Measurements from ENCODE around the gene CACNA1A.
A peak's percentile ranks its signal among the peaks of the same experiment; 100 is the strongest.

The CACNA1A gene

DNA sequence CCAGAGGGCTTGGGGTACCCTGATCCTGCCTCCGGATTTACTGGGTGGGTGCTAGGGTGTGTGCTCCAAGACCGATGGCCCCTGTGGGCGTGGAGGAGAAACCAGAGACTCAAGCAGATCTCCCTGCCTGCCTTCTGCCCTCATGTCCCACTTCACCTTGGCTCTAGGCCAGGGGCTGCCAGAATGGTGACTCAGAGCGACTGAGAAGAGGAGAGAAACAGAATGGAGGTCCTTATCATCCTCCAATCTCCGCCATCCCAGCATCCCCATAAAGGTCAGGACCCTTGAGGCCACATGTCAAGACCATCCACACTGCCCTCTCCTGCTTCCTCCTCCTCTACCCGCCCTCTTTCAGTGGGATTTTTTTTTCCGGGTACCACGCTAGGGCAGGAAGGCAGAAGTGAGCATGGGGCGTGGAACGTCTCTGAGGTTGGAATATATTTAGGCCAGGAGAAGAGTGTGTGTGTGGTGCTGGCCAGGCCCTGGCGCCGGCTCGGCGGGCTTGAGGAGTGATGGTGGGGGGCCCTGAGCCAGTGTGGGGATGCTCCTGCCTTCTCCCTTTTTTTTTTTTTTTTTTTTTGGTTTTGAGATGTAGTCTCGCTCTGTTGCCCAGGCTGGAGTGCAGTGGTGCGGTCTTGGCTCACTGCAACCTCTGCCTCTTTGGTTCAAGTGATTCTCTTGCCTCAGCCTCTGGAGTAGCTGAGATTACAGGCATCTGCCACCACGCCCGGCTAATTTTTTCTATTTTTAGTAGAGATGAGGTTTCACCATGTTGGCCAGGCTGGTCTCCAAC is 333.7 kb downstream of the CACNA1A start:
- TF ChIP-seq ZNF629 (tag by site-specific recombination; IDR thresholded peaks at IDR 0.05) (0 out of 2 replicates have a peak, but pooled peaks have one; percentile 41), ZNF660 (tag by site-specific recombination; IDR thresholded peaks at IDR 0.05) (no peak), ZFHX2 (tag by site-specific recombination; conservative IDR thresholded peaks at IDR 0.05) (peak; percentile 91), ZNF121 (tag by site-specific recombination; IDR thresholded peaks at IDR 0.05) (no peak), ZEB2 (tag by site-specific recombination; IDR thresholded peaks at IDR 0.05) (peak; percentile 43; the same call in 1 of the 2 replicates), KLF1 (tag by site-specific recombination; IDR thresholded peaks at IDR 0.05) (peak; percentile 58), KLF9 (tag by site-specific recombination; IDR thresholded peaks at IDR 0.05; ENCODE audit: low read depth) (peak; percentile 40), ZNF184 (tag by site-specific recombination; IDR thresholded peaks at IDR 0.05) (0 out of 2 replicates have a peak, but pooled peaks have one; percentile 40), ZNF394 (tag by site-specific recombination; IDR thresholded peaks at IDR 0.05; ENCODE audit: borderline replicate concordance) (peak; percentile 53; the same call in 1 of the 2 replicates), ZNF664 (tag by site-specific recombination; IDR thresholded peaks at IDR 0.05) (no peak), EGR2 (tag by site-specific recombination; IDR thresholded peaks at IDR 0.05; ENCODE audit: low read depth) (peak; percentile 87), ZNF391 (tag by site-specific recombination; IDR thresholded peaks at IDR 0.05; ENCODE audit: borderline replicate concordance, low read depth) (no peak), ZBTB17 (tag by site-specific recombination; IDR thresholded peaks at IDR 0.05) (peak; percentile 62), SP7 (tag by site-specific recombination; IDR thresholded peaks at IDR 0.05) (peak; percentile 61), ZNF335 (tag by site-specific recombination; conservative IDR thresholded peaks at IDR 0.05) (peak; percentile 31; the same call in 1 of the 2 replicates), SP3 (tag by site-specific recombination; IDR thresholded peaks at IDR 0.05) (peak; percentile 38; the same call in 1 of the 2 replicates), GFI1B (tag by site-specific recombination; IDR thresholded peaks at IDR 0.05) (no peak), ZNF366 (tag by site-specific recombination; conservative IDR thresholded peaks at IDR 0.05) (peak; percentile 66)
- TF ChIP-seq, protein P1, sequence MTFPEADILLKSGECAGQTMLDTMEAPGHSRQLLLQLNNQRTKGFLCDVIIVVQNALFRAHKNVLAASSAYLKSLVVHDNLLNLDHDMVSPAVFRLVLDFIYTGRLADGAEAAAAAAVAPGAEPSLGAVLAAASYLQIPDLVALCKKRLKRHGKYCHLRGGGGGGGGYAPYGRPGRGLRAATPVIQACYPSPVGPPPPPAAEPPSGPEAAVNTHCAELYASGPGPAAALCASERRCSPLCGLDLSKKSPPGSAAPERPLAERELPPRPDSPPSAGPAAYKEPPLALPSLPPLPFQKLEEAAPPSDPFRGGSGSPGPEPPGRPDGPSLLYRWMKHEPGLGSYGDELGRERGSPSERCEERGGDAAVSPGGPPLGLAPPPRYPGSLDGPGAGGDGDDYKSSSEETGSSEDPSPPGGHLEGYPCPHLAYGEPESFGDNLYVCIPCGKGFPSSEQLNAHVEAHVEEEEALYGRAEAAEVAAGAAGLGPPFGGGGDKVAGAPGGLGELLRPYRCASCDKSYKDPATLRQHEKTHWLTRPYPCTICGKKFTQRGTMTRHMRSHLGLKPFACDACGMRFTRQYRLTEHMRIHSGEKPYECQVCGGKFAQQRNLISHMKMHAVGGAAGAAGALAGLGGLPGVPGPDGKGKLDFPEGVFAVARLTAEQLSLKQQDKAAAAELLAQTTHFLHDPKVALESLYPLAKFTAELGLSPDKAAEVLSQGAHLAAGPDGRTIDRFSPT (tag by site-specific recombination; IDR thresholded peaks at IDR 0.05) = no peak
- TF ChIP-seq, protein P2, sequence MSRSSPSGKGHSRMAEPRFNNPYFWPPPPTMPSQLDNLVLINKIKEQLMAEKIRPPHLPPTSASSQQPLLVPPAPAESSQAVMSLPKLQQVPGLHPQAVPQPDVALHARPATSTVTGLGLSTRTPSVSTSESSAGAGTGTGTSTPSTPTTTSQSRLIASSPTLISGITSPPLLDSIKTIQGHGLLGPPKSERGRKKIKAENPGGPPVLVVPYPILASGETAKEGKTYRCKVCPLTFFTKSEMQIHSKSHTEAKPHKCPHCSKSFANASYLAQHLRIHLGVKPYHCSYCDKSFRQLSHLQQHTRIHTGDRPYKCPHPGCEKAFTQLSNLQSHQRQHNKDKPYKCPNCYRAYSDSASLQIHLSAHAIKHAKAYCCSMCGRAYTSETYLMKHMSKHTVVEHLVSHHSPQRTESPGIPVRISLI (tag by site-specific recombination; IDR thresholded peaks at IDR 0.05) = peak; percentile 42; the same call in 1 of the 2 replicates
- TF ChIP-seq, protein P3, sequence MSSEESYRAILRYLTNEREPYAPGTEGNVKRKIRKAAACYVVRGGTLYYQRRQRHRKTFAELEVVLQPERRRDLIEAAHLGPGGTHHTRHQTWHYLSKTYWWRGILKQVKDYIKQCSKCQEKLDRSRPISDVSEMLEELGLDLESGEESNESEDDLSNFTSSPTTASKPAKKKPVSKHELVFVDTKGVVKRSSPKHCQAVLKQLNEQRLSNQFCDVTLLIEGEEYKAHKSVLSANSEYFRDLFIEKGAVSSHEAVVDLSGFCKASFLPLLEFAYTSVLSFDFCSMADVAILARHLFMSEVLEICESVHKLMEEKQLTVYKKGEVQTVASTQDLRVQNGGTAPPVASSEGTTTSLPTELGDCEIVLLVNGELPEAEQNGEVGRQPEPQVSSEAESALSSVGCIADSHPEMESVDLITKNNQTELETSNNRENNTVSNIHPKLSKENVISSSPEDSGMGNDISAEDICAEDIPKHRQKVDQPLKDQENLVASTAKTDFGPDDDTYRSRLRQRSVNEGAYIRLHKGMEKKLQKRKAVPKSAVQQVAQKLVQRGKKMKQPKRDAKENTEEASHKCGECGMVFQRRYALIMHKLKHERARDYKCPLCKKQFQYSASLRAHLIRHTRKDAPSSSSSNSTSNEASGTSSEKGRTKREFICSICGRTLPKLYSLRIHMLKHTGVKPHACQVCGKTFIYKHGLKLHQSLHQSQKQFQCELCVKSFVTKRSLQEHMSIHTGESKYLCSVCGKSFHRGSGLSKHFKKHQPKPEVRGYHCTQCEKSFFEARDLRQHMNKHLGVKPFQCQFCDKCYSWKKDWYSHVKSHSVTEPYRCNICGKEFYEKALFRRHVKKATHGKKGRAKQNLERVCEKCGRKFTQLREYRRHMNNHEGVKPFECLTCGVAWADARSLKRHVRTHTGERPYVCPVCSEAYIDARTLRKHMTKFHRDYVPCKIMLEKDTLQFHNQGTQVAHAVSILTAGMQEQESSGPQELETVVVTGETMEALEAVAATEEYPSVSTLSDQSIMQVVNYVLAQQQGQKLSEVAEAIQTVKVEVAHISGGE (tag by site-specific recombination; conservative IDR thresholded peaks at IDR 0.05; ENCODE audit: low read depth) = no peak
- TF ChIP-seq, protein P4, sequence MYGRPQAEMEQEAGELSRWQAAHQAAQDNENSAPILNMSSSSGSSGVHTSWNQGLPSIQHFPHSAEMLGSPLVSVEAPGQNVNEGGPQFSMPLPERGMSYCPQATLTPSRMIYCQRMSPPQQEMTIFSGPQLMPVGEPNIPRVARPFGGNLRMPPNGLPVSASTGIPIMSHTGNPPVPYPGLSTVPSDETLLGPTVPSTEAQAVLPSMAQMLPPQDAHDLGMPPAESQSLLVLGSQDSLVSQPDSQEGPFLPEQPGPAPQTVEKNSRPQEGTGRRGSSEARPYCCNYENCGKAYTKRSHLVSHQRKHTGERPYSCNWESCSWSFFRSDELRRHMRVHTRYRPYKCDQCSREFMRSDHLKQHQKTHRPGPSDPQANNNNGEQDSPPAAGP (tag by site-specific recombination; IDR thresholded peaks at IDR 0.05) = peak; percentile 63
- TF ChIP-seq, protein P5, sequence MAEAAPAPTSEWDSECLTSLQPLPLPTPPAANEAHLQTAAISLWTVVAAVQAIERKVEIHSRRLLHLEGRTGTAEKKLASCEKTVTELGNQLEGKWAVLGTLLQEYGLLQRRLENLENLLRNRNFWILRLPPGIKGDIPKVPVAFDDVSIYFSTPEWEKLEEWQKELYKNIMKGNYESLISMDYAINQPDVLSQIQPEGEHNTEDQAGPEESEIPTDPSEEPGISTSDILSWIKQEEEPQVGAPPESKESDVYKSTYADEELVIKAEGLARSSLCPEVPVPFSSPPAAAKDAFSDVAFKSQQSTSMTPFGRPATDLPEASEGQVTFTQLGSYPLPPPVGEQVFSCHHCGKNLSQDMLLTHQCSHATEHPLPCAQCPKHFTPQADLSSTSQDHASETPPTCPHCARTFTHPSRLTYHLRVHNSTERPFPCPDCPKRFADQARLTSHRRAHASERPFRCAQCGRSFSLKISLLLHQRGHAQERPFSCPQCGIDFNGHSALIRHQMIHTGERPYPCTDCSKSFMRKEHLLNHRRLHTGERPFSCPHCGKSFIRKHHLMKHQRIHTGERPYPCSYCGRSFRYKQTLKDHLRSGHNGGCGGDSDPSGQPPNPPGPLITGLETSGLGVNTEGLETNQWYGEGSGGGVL (tag by site-specific recombination; IDR thresholded peaks at IDR 0.05) = 0 out of 2 replicates have a peak, but pooled peaks have one; percentile 27
- TF ChIP-seq, protein P6, sequence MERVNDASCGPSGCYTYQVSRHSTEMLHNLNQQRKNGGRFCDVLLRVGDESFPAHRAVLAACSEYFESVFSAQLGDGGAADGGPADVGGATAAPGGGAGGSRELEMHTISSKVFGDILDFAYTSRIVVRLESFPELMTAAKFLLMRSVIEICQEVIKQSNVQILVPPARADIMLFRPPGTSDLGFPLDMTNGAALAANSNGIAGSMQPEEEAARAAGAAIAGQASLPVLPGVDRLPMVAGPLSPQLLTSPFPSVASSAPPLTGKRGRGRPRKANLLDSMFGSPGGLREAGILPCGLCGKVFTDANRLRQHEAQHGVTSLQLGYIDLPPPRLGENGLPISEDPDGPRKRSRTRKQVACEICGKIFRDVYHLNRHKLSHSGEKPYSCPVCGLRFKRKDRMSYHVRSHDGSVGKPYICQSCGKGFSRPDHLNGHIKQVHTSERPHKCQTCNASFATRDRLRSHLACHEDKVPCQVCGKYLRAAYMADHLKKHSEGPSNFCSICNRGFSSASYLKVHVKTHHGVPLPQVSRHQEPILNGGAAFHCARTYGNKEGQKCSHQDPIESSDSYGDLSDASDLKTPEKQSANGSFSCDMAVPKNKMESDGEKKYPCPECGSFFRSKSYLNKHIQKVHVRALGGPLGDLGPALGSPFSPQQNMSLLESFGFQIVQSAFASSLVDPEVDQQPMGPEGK (tag by site-specific recombination; IDR thresholded peaks at IDR 0.05) = 0 out of 2 replicates have a peak, but pooled peaks have one; percentile 36
- Histone ChIP-seq H3K36me3 (ENCODE audit: control insufficient read depth in 2 of 2, insufficient read depth in 1 of 2, low read length in 2 of 2) (no peaks in the 10 kb centered on the region), H3K4me3 (ENCODE audit: low read depth, low read length) (no peak overlapping the region), H3K27ac (ENCODE audit: extremely low read depth, low read depth, low read length) (no peak overlapping the region; the same call in 1 of the 2 replicates), H3K9me3 (ENCODE audit: control insufficient read depth, insufficient read depth, low read depth, low read length) (no peaks in the 10 kb centered on the region), H3K4me1 (ENCODE audit: control insufficient read depth, insufficient read depth, low read length) (peaks cover 7% of the 10 kb centered on the region)
- POLR2A ChIA-PET = interaction anchor here (1.4 to 5.2 kb wide), 2 partner anchors 19 to 20 kb away, joined by 4 to 63 read pairs; no protein-coding TSS in a partner anchor
- CTCF ChIA-PET = no interaction called here

All from HEK293 (cell line).